WTC11 (cell line): ENCODE results near the gene RRP36. TPM values are rescaled to one million over a fixed set of nuclear protein-coding genes. Genes with fewer than 3 reads are reported as not detected.

Source experiments
- ATAC-seq: fragments of 200-7000 bp; cut with Tn5 transposase; 2 replicates; pipeline ENCODE4 v1.10.0; 2021; ENCODE audit warnings: mild to moderate bottlenecking, moderate library complexity
- CTCF ChIA-PET: fragments of 300-600 bp; sonication (Branson Sonifier 250); formaldehyde crosslinking; loops from one replicate; lab custom pipeline; 2021; ENCODE audit warnings: antibody characterized with exemption; lab: Charles Lee
- POLR2A ChIA-PET: fragments of 350-600 bp; sonication (Branson Sonifier 250); formaldehyde crosslinking; loops from one replicate; lab custom pipeline; 2021; ENCODE audit warnings: antibody characterized with exemption; lab: Charles Lee
- DNase-seq: peaks from one replicate; pipeline ENCODE4 v3.0.0; 2021; ENCODE audit warnings: low spot score
- H3K27ac Mint-ChIP-seq: 2 replicates; pipeline ENCODE4 v1.8.0; 2021; ENCODE audit warnings: mixed read lengths
- H3K27me3 Mint-ChIP-seq: 2 replicates; pipeline ENCODE4 v1.8.0; 2021; ENCODE audit warnings: low read depth, mild to moderate bottlenecking, moderate library complexity, mixed read lengths
- H3K36me3 Mint-ChIP-seq: 2 replicates; pipeline ENCODE4 v1.8.0; 2021; ENCODE audit warnings: mixed read lengths
- H3K4me1 Mint-ChIP-seq: 2 replicates; pipeline ENCODE4 v1.8.0; 2022; ENCODE audit warnings: mixed read lengths
- H3K4me3 Mint-ChIP-seq: 2 replicates; pipeline ENCODE4 v1.8.0; 2021; ENCODE audit warnings: mild to moderate bottlenecking, moderate library complexity, mixed read lengths
- H3K9me3 Mint-ChIP-seq: 2 replicates; pipeline ENCODE4 v1.8.0; 2021; ENCODE audit warnings: mixed read lengths
- CBFB ChIP-seq: sonication (generic); formaldehyde crosslinking; IDR thresholded peaks from 2 replicates; pipeline ENCODE4 v1.8.1; 2022; ENCODE audit warnings: mild to moderate bottlenecking, low read depth, missing genetic modification reagents
- E2F4 ChIP-seq: sonication (generic); formaldehyde crosslinking; IDR thresholded peaks from 2 replicates; pipeline ENCODE4 v1.8.1; 2022; ENCODE audit warnings: low read depth, mild to moderate bottlenecking, moderate library complexity, missing genetic modification reagents, borderline replicate concordance
- E2F5 ChIP-seq: sonication (generic); formaldehyde crosslinking; IDR thresholded peaks from 2 replicates; pipeline ENCODE4 v1.8.1; 2022; ENCODE audit warnings: mild to moderate bottlenecking, moderate library complexity, missing genetic modification reagents
- EMX1 ChIP-seq: fragments of 250-450 bp; sonication (Bioruptor Pico); IDR thresholded peaks from 2 replicates; pipeline ENCODE4 v1.8.0; 2021; ENCODE audit warnings: mild to moderate bottlenecking
- ERG ChIP-seq: fragments of 250-450 bp; sonication (Bioruptor Pico); IDR thresholded peaks from 2 replicates; pipeline ENCODE4 v1.8.0; 2021; ENCODE audit warnings: mild to moderate bottlenecking
- FOXK1 ChIP-seq: sonication (generic); formaldehyde crosslinking; IDR thresholded peaks from 2 replicates; pipeline ENCODE4 v1.8.0; 2022; ENCODE audit warnings: mild to moderate bottlenecking, moderate library complexity, missing genetic modification reagents
- FOXP4 ChIP-seq: sonication (generic); formaldehyde crosslinking; IDR thresholded peaks from 2 replicates; pipeline ENCODE4 v1.8.0; 2022; ENCODE audit warnings: mild to moderate bottlenecking, missing genetic modification reagents
- GABPB1 ChIP-seq: sonication (generic); formaldehyde crosslinking; IDR thresholded peaks from 2 replicates; pipeline ENCODE4 v1.8.1; 2023; ENCODE audit warnings: mild to moderate bottlenecking, missing genetic modification reagents
- IRF1 ChIP-seq: sonication (generic); formaldehyde crosslinking; IDR thresholded peaks from 2 replicates; pipeline ENCODE4 v1.8.0; 2023; ENCODE audit warnings: missing genetic modification reagents
- JUN ChIP-seq: sonication (generic); formaldehyde crosslinking; IDR thresholded peaks from 2 replicates; pipeline ENCODE4 v1.8.0; 2023; ENCODE audit warnings: mild to moderate bottlenecking, missing genetic modification reagents
- MXD4 ChIP-seq: fragments of 250-450 bp; sonication (Bioruptor Pico); IDR thresholded peaks from 2 replicates; pipeline ENCODE4 v1.8.0; 2021; ENCODE audit warnings: mild to moderate bottlenecking, moderate library complexity, borderline replicate concordance
- PRDM15 ChIP-seq: sonication (generic); formaldehyde crosslinking; IDR thresholded peaks from 2 replicates; pipeline ENCODE4 v1.8.0; 2022; ENCODE audit warnings: missing genetic modification reagents
- PREB ChIP-seq: sonication (generic); formaldehyde crosslinking; IDR thresholded peaks from 2 replicates; pipeline ENCODE4 v1.8.1; 2022; ENCODE audit warnings: mild to moderate bottlenecking, missing genetic modification reagents, moderate library complexity, borderline replicate concordance
- TEAD4 ChIP-seq: sonication (generic); formaldehyde crosslinking; IDR thresholded peaks from 2 replicates; pipeline ENCODE4 v1.8.0; 2022; ENCODE audit warnings: mild to moderate bottlenecking, missing genetic modification reagents
- ZNF232 ChIP-seq: sonication (generic); formaldehyde crosslinking; IDR thresholded peaks from 2 replicates; pipeline ENCODE4 v1.8.0; 2022; ENCODE audit warnings: mild to moderate bottlenecking, missing genetic modification reagents
- ZNF263 ChIP-seq: sonication (generic); formaldehyde crosslinking; IDR thresholded peaks from 2 replicates; pipeline ENCODE4 v1.8.1; 2022; ENCODE audit warnings: low read depth, mild to moderate bottlenecking, moderate library complexity, missing genetic modification reagents
- ZNF281 ChIP-seq: sonication (generic); formaldehyde crosslinking; IDR thresholded peaks from 2 replicates; pipeline ENCODE4 v1.8.0; 2023; ENCODE audit warnings: mild to moderate bottlenecking, missing genetic modification reagents
- ZNF416 ChIP-seq: fragments of 250-450 bp; sonication (Bioruptor Pico); IDR thresholded peaks from 2 replicates; pipeline ENCODE4 v1.9.0; 2021; ENCODE audit warnings: mild to moderate bottlenecking, inconsistent platforms
- ZNF423 ChIP-seq: fragments of 250-450 bp; sonication (Bioruptor Pico); IDR thresholded peaks from 2 replicates; pipeline ENCODE4 v2.1.2; 2022; ENCODE audit warnings: mild to moderate bottlenecking, moderate library complexity
- total RNA-seq: library from RNA; stranded (reverse); gene quantifications from 3 replicates; pipeline ENCODE4 v1.2.3, GENCODE V29; 2021

Gene RRP36
- total RNA-seq, 1 experiment from 2014 or later = 81.0 TPM

- TF ChIP-seq PREB (CRISPR knock-in tag) (no peak), E2F4 (no peak), EMX1 (CRISPR knock-in tag) (0 out of 2 replicates have a peak, but pooled peaks have one; percentile 29), ZNF232 (CRISPR knock-in tag) (no peak), MXD4 (CRISPR knock-in tag) (no peak), CBFB (no peak), ZNF263 (CRISPR knock-in tag) (no peak), GABPB1 (no peak), E2F5 (CRISPR knock-in tag) (0 out of 2 replicates have a peak, but pooled peaks have one; percentile 24), IRF1 (CRISPR knock-in tag) (no peak), ZNF423 (CRISPR knock-in tag) (no peak), JUN (CRISPR knock-in tag) (no peak), ZNF281 (0 out of 2 replicates have a peak, but pooled peaks have one; percentile 28), ERG (CRISPR knock-in tag) (no peak)
Measured at GRCh38 chr6:43075670-43076463, 54.4 kb downstream of the RRP36 start, which contains the start of gene PTK7 (continued).

GRCh38 chr6:43076464-43077332, 55.3 kb downstream of the RRP36 start:
- no peak overlapping the region for H3K27ac Mint-ChIP-seq
- DNase-seq = peak; percentile 76
- no peaks in the 10 kb centered on the region for H3K9me3 Mint-ChIP-seq
- CTCF ChIA-PET = interaction anchor here (0.5 to 3.2 kb wide), 25 partner anchors 12 to 232 kb away, joined by 3 to 50 read pairs (median 4); partner anchors contain the start of genes CNPY3, CRIP3, CUL7 and DNPH1
- peak; percentile 36 for ATAC-seq
- H3K4me1 Mint-ChIP-seq = peaks cover 35% of the 10 kb centered on the region
- POLR2A ChIA-PET = interaction anchor here (0.6 to 2.6 kb wide), 18 partner anchors 12 to 210 kb away, joined by 3 to 10 read pairs (median 4); partner anchors contain the start of genes CNPY3, CUL9, KLC4 and KLHDC3
- no peaks in the 10 kb centered on the region; the same call in 1 of the 2 replicates for H3K27me3 Mint-ChIP-seq
- H3K36me3 Mint-ChIP-seq = no peaks in the 10 kb centered on the region
- H3K4me3 Mint-ChIP-seq = peak overlapping the region; percentile 84
- TF ChIP-seq TEAD4 (CRISPR knock-in tag) = 0 out of 2 replicates have a peak, but pooled peaks have one; percentile 26
- no peak for TF ChIP-seq FOXP4 (CRISPR knock-in tag)
- TF ChIP-seq PRDM15 (CRISPR knock-in tag) = peak; percentile 99
- no peak for TF ChIP-seq ZNF416 (CRISPR knock-in tag)
- 0 out of 2 replicates have a peak, but pooled peaks have one; percentile 32 for TF ChIP-seq FOXK1 (CRISPR knock-in tag)
